Peyer's patch (tissue), 4 donors: ENCODE results near the gene SLC6A3.

Source experiments
- CTCF ChIP-seq, 6 experiments: fragments of 450-650 bp in 4 of 6; fragments of 200-600 bp in 2 of 6; sonication (generic) in 1 of 6; IDR thresholded peaks; one replicate each; pipeline ENCODE4 v1.5.1; 2017 to 2019; ENCODE audit warnings: antibody characterized with exemption in 6 of 6, mild to moderate bottlenecking in 3 of 6, moderate library complexity in 1 of 6
- POLR2A ChIP-seq, 2 donors: fragments of 450-650 bp; IDR thresholded peaks; one replicate each; pipeline ENCODE4 v1.5.1; 2017; ENCODE audit warnings: antibody characterized with exemption in 2 of 2, mild to moderate bottlenecking in 2 of 2, moderate library complexity in 2 of 2

GRCh38 chr5:1371218-1371971 is 73.8 kb downstream of the SLC6A3 start:
- TF ChIP-seq CTCF (IDR thresholded peaks at IDR 0.05), result no peak
- TF ChIP-seq POLR2A (IDR thresholded peaks at IDR 0.05), result no peak
